ENCODE results near the gene FAM53A.

GRCh38 chr4:1732911-1733310 lies 48.8 kb upstream of the FAM53A start:
- TF ChIP-seq NFIC (IDR thresholded peaks at IDR 0.05), result no peak
- no peak for TF ChIP-seq EGR1 (IDR thresholded peaks at IDR 0.05)
- TF ChIP-seq EP300 (IDR thresholded peaks at IDR 0.05; ENCODE audit: borderline replicate concordance), result no peak
- no peak for TF ChIP-seq REST (IDR thresholded peaks at IDR 0.05; ENCODE audit: low read depth)
